ENCODE data around the gene GRIP1. TPM values are rescaled to one million over a fixed set of nuclear protein-coding genes. Genes with fewer than 3 reads are reported as not detected.

GRIP1 gene
- total and polyA plus RNA-seq, 5 donors from 2014 or later = 0.21 to 1.1 (median 0.41) TPM; not detected in 1

DNA sequence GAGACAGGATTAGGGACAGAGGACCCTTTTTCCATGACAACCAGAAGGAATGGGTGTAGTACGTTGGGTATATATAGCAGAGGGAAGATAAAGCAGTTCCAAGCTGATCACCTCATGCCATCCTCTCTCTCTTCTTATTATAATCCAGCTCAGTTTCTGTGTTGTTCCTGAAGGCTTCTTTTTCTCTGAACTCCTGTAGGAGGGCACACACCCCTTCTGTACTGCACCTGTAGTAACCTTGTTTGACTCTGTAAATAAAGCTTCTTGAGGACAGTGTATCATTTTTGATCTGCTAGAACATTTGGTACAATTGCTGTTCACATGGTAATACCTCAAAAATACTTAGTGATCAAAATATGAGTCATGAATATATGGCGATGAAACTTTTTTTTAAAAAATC lies 343.1 kb downstream of the GRIP1 start:
- H3K4me3 Mint-ChIP-seq = no peak overlapping the region
- DNase-seq = no peak
- peaks cover 2 to 7% of the 10 kb centered on the region in 2 experiments for H3K9me3 ChIP-seq (ENCODE audit: control insufficient read depth in 2 of 2, low read length in 2 of 2)
- no peak overlapping the region for H3K27ac ChIP-seq (ENCODE audit: insufficient read depth, low read length, poor library complexity, severe bottlenecking)
- ATAC-seq (ENCODE audit: low read depth in 2 of 2) = no peak
- H3K36me3 ChIP-seq (ENCODE audit: control insufficient read depth, insufficient read depth, low read length) = peaks cover 86% of the 10 kb centered on the region
- H3K27me3 Mint-ChIP-seq = no peaks in the 10 kb centered on the region
- H3K27ac Mint-ChIP-seq = no peak overlapping the region
- peaks cover 0 to 11% (median 5%) of the 10 kb centered on the region in 7 donors for H3K9me3 Mint-ChIP-seq
- no peaks in the 10 kb centered on the region for H3K27me3 ChIP-seq (ENCODE audit: control insufficient read depth, insufficient read depth, low read length)
- peaks cover 46% of the 10 kb centered on the region for H3K36me3 Mint-ChIP-seq
- H3K4me1 Mint-ChIP-seq = peaks cover 5 to 25% (median 22%) of the 10 kb centered on the region in 4 donors
- no peak overlapping the region for H3K4me3 ChIP-seq (ENCODE audit: low read depth, low read length)
- no peaks in the 10 kb centered on the region for H3K4me1 ChIP-seq (ENCODE audit: control insufficient read depth, insufficient read depth, low read length, poor library complexity, severe bottlenecking)

DNA sequence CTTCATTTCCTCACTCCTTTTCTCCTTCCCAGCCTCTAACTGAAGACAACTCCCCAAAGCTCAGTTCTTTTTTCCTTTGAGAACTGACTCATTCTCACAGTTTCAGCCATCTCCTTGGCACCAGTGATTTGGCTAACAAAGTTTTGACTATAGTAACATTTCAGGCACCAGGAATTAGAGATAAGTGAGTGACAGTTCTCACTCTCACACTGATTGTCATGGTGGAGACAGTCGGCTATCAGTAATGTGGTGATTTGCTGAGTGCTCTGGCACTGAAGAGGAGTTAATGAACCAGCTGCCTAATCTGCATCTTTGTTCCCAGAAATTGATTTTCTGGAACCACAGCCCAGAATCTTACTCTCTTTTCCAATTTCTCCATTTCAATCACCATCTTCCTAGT lies 347.1 kb downstream of the GRIP1 start:
- no peaks in the 10 kb centered on the region for H3K27me3 Mint-ChIP-seq
- Histone ChIP-seq H3K36me3 (ENCODE audit: control insufficient read depth, insufficient read depth, low read length) (peaks cover 70% of the 10 kb centered on the region), H3K27me3 (ENCODE audit: control insufficient read depth, insufficient read depth, low read length) (no peaks in the 10 kb centered on the region), H3K27ac (ENCODE audit: insufficient read depth, low read length, poor library complexity, severe bottlenecking) (no peak overlapping the region), H3K9me3 (ENCODE audit: control insufficient read depth in 2 of 2, low read length in 2 of 2) (no peaks in the 10 kb centered on the region), H3K4me3 (ENCODE audit: low read depth, low read length) (no peak overlapping the region), H3K4me1 (ENCODE audit: control insufficient read depth, insufficient read depth, low read length, poor library complexity, severe bottlenecking) (no peaks in the 10 kb centered on the region)
- no peak for DNase-seq
- ATAC-seq (ENCODE audit: low read depth in 2 of 2) = no peak
- H3K4me3 Mint-ChIP-seq = no peak overlapping the region
- H3K9me3 Mint-ChIP-seq = peaks cover 0 to 2% (median 0%) of the 10 kb centered on the region in 7 donors
- H3K27ac Mint-ChIP-seq = peak overlapping the region in 1 of 3 donors; percentile 71
- peaks cover 18 to 37% (median 31%) of the 10 kb centered on the region in 4 donors for H3K4me1 Mint-ChIP-seq
- peaks cover 55% of the 10 kb centered on the region for H3K36me3 Mint-ChIP-seq

DNA sequence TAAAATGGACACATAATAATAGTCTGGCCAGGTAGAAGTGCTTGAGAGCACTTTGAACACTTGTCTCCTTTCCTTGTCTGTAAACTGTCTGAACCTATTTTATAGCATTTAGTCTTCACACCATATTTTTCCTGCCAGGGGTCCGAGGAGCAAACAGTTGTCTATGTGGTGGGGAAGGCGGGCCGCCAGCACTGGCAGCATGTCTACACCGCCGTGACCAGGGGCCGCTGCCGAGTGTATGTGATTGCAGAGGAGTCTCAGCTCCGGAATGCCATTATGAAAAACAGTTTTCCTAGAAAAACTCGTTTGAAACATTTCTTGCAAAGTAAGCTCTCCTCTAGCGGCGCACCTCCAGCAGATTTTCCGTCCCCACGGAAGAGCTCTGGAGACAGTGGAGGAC lies 347.9 kb downstream of the GRIP1 start:
- Mint-ChIP-seq H3K27me3 (no peaks in the 10 kb centered on the region), H3K27ac (peak overlapping the region in 2 of 3 donors; percentile 4 to 64), H3K4me3 (no peak overlapping the region), H3K36me3 (peaks cover 57% of the 10 kb centered on the region), H3K4me1 (peaks cover 18 to 39% (median 31%) of the 10 kb centered on the region in 4 donors), H3K9me3 (peaks cover 0 to 2% (median 0%) of the 10 kb centered on the region in 7 donors)
- Histone ChIP-seq H3K4me3 (ENCODE audit: low read depth, low read length) (no peak overlapping the region), H3K27me3 (ENCODE audit: control insufficient read depth, insufficient read depth, low read length) (no peaks in the 10 kb centered on the region), H3K27ac (ENCODE audit: insufficient read depth, low read length, poor library complexity, severe bottlenecking) (no peak overlapping the region), H3K36me3 (ENCODE audit: control insufficient read depth, insufficient read depth, low read length) (peaks cover 69% of the 10 kb centered on the region), H3K4me1 (ENCODE audit: control insufficient read depth, insufficient read depth, low read length, poor library complexity, severe bottlenecking) (no peaks in the 10 kb centered on the region), H3K9me3 (ENCODE audit: control insufficient read depth in 2 of 2, low read length in 2 of 2) (no peaks in the 10 kb centered on the region)
- ATAC-seq (ENCODE audit: low read depth in 2 of 2) = no peak
- DNase-seq = no peak

DNA sequence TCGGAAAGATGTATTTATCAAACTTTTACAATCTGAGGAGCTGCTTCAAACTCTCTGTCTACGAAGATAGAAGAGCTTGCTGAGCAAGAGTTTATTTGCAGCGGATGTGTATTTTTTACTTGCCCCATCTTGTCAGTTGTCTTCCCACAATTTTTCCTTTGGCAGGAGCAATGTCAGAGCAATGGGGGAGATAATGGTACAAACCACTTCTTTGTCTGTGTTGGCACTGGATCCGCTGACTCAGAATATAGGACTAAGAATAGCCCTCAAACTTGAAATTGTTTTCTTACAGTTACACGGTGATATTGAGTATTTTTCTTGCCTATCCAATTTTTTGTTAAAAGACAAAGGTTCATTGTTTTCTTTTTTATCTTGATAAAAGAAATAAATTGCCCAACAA lies 348.9 kb downstream of the GRIP1 start:
- Mint-ChIP-seq H3K27ac (no peak overlapping the region), H3K4me1 (peaks cover 27 to 46% (median 33%) of the 10 kb centered on the region in 4 donors), H3K36me3 (peaks cover 68% of the 10 kb centered on the region), H3K9me3 (peaks cover 0 to 2% (median 0%) of the 10 kb centered on the region in 7 donors), H3K4me3 (no peak overlapping the region), H3K27me3 (no peaks in the 10 kb centered on the region)
- Histone ChIP-seq H3K27ac (ENCODE audit: insufficient read depth, low read length, poor library complexity, severe bottlenecking) (no peak overlapping the region), H3K27me3 (ENCODE audit: control insufficient read depth, insufficient read depth, low read length) (no peaks in the 10 kb centered on the region), H3K36me3 (ENCODE audit: control insufficient read depth, insufficient read depth, low read length) (peaks cover 74% of the 10 kb centered on the region), H3K4me1 (ENCODE audit: control insufficient read depth, insufficient read depth, low read length, poor library complexity, severe bottlenecking) (no peaks in the 10 kb centered on the region), H3K4me3 (ENCODE audit: low read depth, low read length) (no peak overlapping the region), H3K9me3 (ENCODE audit: control insufficient read depth in 2 of 2, low read length in 2 of 2) (no peaks in the 10 kb centered on the region)
- DNase-seq (no peak), ATAC-seq (ENCODE audit: low read depth in 2 of 2) (no peak)

DNA sequence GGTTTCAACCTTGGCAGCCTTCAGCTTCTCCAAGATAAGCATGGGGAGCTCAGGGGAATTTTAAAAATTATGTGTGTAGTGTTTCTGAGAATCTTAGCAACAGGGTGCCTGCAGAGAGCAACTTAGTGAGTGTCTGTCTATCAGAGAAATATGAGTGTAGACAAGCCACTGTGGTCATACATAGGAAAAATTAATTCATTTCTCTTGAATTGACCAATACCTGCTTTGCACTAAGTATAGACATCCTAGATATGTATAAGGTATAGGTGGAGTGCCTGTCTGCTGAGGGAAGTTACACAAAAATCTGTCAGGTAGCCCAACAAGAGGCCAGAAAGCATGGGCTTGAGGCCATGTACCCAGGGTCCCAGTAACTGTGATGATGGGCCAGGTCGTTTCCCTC lies 355.9 kb downstream of the GRIP1 start:
- no peaks in the 10 kb centered on the region for H3K9me3 ChIP-seq (ENCODE audit: control insufficient read depth in 2 of 2, low read length in 2 of 2)
- Mint-ChIP-seq H3K4me3 (no peak overlapping the region), H3K27me3 (no peaks in the 10 kb centered on the region), H3K9me3 (no peaks in the 10 kb centered on the region), H3K27ac (peak overlapping the region in 2 of 3 donors; percentile 20 to 45), H3K4me1 (peaks cover 34 to 67% (median 55%) of the 10 kb centered on the region in 4 donors), H3K36me3 (peaks cover 71% of the 10 kb centered on the region)
- no peak overlapping the region for H3K4me3 ChIP-seq (ENCODE audit: low read depth, low read length)
- peaks cover 88% of the 10 kb centered on the region for H3K36me3 ChIP-seq (ENCODE audit: control insufficient read depth, insufficient read depth, low read length)
- ATAC-seq (ENCODE audit: low read depth in 2 of 2) (no peak), DNase-seq (no peak)
- H3K4me1 ChIP-seq (ENCODE audit: control insufficient read depth, insufficient read depth, low read length, poor library complexity, severe bottlenecking) = peaks cover 14% of the 10 kb centered on the region
- no peak overlapping the region for H3K27ac ChIP-seq (ENCODE audit: insufficient read depth, low read length, poor library complexity, severe bottlenecking)
- H3K27me3 ChIP-seq (ENCODE audit: control insufficient read depth, insufficient read depth, low read length) = no peaks in the 10 kb centered on the region

DNA sequence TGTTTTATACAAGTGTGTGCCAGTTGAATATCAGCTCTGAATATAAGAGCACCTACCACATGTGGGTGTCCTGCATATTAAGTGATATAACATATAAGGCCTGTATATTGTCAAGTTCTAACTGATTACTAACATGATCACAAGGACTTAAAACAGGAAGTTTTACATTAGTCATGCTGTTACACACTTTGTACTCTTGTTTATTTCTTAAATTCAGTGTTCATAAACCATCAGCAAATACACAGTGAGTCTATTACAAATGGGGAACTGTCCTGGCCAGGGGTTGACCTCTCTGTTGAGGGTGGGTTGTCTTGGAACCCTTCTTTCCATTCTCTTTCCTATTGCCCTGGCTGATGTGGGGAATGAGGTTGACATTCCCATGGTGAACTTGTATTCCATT lies 357.4 kb downstream of the GRIP1 start:
- Mint-ChIP-seq H3K27me3 (no peaks in the 10 kb centered on the region), H3K36me3 (peaks cover 68% of the 10 kb centered on the region), H3K4me1 (peaks cover 36 to 68% (median 55%) of the 10 kb centered on the region in 4 donors), H3K4me3 (no peak overlapping the region), H3K27ac (peak overlapping the region in 2 of 3 donors; percentile 18 to 46), H3K9me3 (no peaks in the 10 kb centered on the region)
- Histone ChIP-seq H3K9me3 (ENCODE audit: control insufficient read depth in 2 of 2, low read length in 2 of 2) (no peaks in the 10 kb centered on the region), H3K4me3 (ENCODE audit: low read depth, low read length) (no peak overlapping the region), H3K4me1 (ENCODE audit: control insufficient read depth, insufficient read depth, low read length, poor library complexity, severe bottlenecking) (peaks cover 22% of the 10 kb centered on the region), H3K27me3 (ENCODE audit: control insufficient read depth, insufficient read depth, low read length) (no peaks in the 10 kb centered on the region), H3K36me3 (ENCODE audit: control insufficient read depth, insufficient read depth, low read length) (peaks cover 84% of the 10 kb centered on the region), H3K27ac (ENCODE audit: insufficient read depth, low read length, poor library complexity, severe bottlenecking) (no peak overlapping the region)
- ATAC-seq (ENCODE audit: low read depth in 2 of 2) = peak in 1 of 2 donors; percentile 40
- DNase-seq = no peak

DNA sequence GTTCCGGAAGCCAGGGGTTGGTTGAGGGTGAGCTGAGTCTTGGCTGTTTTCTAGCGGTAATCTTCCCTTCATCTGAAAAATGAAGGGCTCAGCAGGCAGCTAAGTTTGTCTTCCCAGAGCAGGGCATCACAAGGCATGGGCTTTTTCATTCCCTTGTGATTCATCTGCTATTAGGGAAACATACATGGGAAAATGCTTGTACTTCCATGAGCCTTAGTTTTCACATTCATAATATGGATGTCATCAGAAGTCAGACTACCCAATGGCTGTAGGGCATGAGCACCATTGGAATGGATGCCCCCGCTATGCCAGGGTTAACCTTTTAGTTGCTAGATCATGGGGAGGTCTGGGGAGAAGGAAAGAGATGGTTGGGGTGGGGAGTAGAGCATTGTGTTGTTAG lies 357.9 kb downstream of the GRIP1 start:
- no peak overlapping the region for H3K27ac ChIP-seq (ENCODE audit: insufficient read depth, low read length, poor library complexity, severe bottlenecking)
- peaks cover 22% of the 10 kb centered on the region for H3K4me1 ChIP-seq (ENCODE audit: control insufficient read depth, insufficient read depth, low read length, poor library complexity, severe bottlenecking)
- H3K4me3 ChIP-seq (ENCODE audit: low read depth, low read length) = no peak overlapping the region
- H3K9me3 ChIP-seq (ENCODE audit: control insufficient read depth in 2 of 2, low read length in 2 of 2) = no peaks in the 10 kb centered on the region
- no peak for ATAC-seq (ENCODE audit: low read depth in 2 of 2)
- peaks cover 40 to 70% (median 57%) of the 10 kb centered on the region in 4 donors for H3K4me1 Mint-ChIP-seq
- peaks cover 83% of the 10 kb centered on the region for H3K36me3 ChIP-seq (ENCODE audit: control insufficient read depth, insufficient read depth, low read length)
- H3K9me3 Mint-ChIP-seq = no peaks in the 10 kb centered on the region
- H3K4me3 Mint-ChIP-seq = no peak overlapping the region
- H3K27me3 ChIP-seq (ENCODE audit: control insufficient read depth, insufficient read depth, low read length) = no peaks in the 10 kb centered on the region
- peak overlapping the region in 2 of 3 donors; percentile 18 to 46 for H3K27ac Mint-ChIP-seq
- no peaks in the 10 kb centered on the region for H3K27me3 Mint-ChIP-seq
- peaks cover 66% of the 10 kb centered on the region for H3K36me3 Mint-ChIP-seq
- no peak for DNase-seq

DNA sequence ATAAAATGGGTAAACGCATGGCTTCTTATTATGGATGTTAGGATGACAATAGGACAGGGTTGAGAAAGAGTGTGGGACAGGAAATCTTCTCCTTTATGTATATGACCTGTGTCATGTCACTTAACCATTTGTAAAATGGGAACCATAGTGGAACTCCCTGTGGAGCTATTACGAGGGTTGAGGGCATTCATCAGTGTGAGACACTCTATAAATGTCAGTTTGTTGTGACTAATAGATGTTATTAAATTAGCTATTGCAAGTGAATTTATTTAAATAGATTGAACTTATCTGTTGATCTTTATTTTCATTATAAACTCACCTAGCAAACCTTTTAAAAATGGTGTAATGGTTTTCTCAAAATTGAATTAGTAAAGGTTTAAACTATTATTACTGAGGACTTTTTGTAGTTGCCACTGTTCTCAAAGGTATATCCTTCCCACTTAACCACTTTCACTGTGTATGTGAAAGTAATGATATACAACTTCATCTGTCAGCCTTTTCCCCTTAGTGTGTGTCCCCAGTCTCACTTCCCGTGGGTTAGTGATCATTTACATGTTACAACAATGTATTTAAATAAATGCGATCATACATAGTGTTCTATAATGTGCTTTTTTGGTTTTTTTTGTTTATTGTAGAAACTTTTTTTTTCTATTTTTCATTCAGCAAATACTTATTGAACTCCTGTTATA lies 359.5 kb downstream of the GRIP1 start:
- H3K9me3 Mint-ChIP-seq = no peaks in the 10 kb centered on the region
- H3K27me3 Mint-ChIP-seq = no peaks in the 10 kb centered on the region
- peaks cover 43 to 73% (median 62%) of the 10 kb centered on the region in 4 donors for H3K4me1 Mint-ChIP-seq
- peaks cover 52% of the 10 kb centered on the region for H3K36me3 Mint-ChIP-seq
- ATAC-seq (ENCODE audit: low read depth in 2 of 2) = no peak
- peaks cover 74% of the 10 kb centered on the region for H3K36me3 ChIP-seq (ENCODE audit: control insufficient read depth, insufficient read depth, low read length)
- no peak overlapping the region for H3K4me3 ChIP-seq (ENCODE audit: low read depth, low read length)
- peak overlapping the region in 1 of 3 donors; percentile 15 for H3K27ac Mint-ChIP-seq
- H3K4me1 ChIP-seq (ENCODE audit: control insufficient read depth, insufficient read depth, low read length, poor library complexity, severe bottlenecking) = peaks cover 27% of the 10 kb centered on the region
- no peaks in the 10 kb centered on the region for H3K9me3 ChIP-seq (ENCODE audit: control insufficient read depth in 2 of 2, low read length in 2 of 2)
- H3K27ac ChIP-seq (ENCODE audit: insufficient read depth, low read length, poor library complexity, severe bottlenecking) = no peak overlapping the region
- no peak for DNase-seq
- H3K27me3 ChIP-seq (ENCODE audit: control insufficient read depth, insufficient read depth, low read length) = no peaks in the 10 kb centered on the region
- H3K4me3 Mint-ChIP-seq = peak overlapping the region in 2 of 4 donors; percentile 10 to 13

Measured in CD4-positive, CD25-positive, alpha-beta regulatory T cell (primary cell).